HG03342 (cell line): ENCODE measurements around the gene TBC1D10B.

ENCODE experiments used
- ATAC-seq: cut with Tn5 transposase; IDR thresholded peaks from one replicate; pipeline ENCODE4 v1.9.1; 2021; ENCODE audit warnings: mild to moderate bottlenecking, moderate library complexity; ENCODE audit not compliant: unreplicated experiment

Gene TBC1D10B

GRCh38 chr16:30375864-30376263 lies 5.6 kb upstream of the TBC1D10B start:
- no peak for ATAC-seq

GRCh38 chr16:30374538-30374937 lies 4.2 kb upstream of the TBC1D10B start, which contains the start of gene MYL11:
Gene MYL11 (plus strand): TSS chr16:30374802. CDS start chr16:30374858, 56 bp downstream.
- ATAC-seq = no peak

- no peak for ATAC-seq
These were observed 2.4 kb upstream of the TBC1D10B start for GRCh38 chr16:30372725-30373124.

- no peak for ATAC-seq
These were observed 1.9 kb upstream of the TBC1D10B start for GRCh38 chr16:30372038-30372712.

GRCh38 chr16:30371248-30371816 lies 1.0 kb upstream of the TBC1D10B start:
- no peak for ATAC-seq

GRCh38 chr16:30369938-30370455 lies 297 bp downstream of the TBC1D10B start:
- peak; percentile 13 for ATAC-seq

GRCh38 chr16:30369091-30369937 lies 980 bp downstream of the TBC1D10B start:
- ATAC-seq = no peak

- ATAC-seq = no peak
These were observed 1.6 kb downstream of the TBC1D10B start for GRCh38 chr16:30368792-30369090.

GRCh38 chr16:30368122-30368791 lies 2.0 kb downstream of the TBC1D10B start:
- ATAC-seq = no peak

GRCh38 chr16:30367349-30368009 lies 2.8 kb downstream of the TBC1D10B start:
- ATAC-seq = no peak

GRCh38 chr16:30366511-30366910 lies 3.8 kb downstream of the TBC1D10B start:
- ATAC-seq = no peak

- no peak for ATAC-seq
These were observed 5.1 kb downstream of the TBC1D10B start for GRCh38 chr16:30365200-30365599.

GRCh38 chr16:30361180-30361579 lies 9.1 kb downstream of the TBC1D10B start:
- no peak for ATAC-seq

GRCh38 chr16:30359871-30360170 lies 10.5 kb downstream of the TBC1D10B start:
- ATAC-seq = no peak

- no peak for ATAC-seq
These were observed 11.1 kb downstream of the TBC1D10B start for GRCh38 chr16:30358990-30359870.

GRCh38 chr16:30358577-30358936 lies 11.7 kb downstream of the TBC1D10B start:
- no peak for ATAC-seq

- ATAC-seq = no peak
These were observed 12.3 kb downstream of the TBC1D10B start for GRCh38 chr16:30357715-30358576.

GRCh38 chr16:30357085-30357714 lies 13.1 kb downstream of the TBC1D10B start:
- no peak for ATAC-seq
